Hypothalamus (tissue), 51 donors: Measurements from ENCODE around the gene COL6A1.

Experiments
- DNase-seq, 51 donors: peaks; one replicate each; lab custom pipeline; 2025; lab: John Stamatoyannopoulos, UW

The COL6A1 gene

DNA sequence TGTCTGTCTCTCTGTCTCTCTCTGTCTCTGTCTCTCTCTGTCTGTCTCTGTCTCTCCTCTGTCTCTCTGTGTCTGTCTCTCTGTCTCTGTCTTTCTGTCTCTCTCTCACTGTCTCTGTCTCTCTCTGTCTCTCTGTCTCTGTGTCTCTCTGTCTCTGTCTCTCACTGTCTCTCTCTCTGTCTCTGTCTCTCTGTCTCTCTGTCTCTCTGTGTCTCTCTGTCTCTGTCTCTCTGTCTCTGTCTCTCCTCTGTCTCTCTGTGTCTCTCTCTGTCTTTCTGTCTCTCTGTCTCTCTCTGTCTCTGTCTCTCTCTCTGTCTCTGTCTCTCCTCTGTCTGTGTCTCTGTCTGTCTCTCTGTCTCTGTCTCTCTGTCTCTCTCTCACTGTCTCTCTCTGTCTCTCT is 873 bp upstream of the COL6A1 start:
- DNase-seq: no peak

DNA sequence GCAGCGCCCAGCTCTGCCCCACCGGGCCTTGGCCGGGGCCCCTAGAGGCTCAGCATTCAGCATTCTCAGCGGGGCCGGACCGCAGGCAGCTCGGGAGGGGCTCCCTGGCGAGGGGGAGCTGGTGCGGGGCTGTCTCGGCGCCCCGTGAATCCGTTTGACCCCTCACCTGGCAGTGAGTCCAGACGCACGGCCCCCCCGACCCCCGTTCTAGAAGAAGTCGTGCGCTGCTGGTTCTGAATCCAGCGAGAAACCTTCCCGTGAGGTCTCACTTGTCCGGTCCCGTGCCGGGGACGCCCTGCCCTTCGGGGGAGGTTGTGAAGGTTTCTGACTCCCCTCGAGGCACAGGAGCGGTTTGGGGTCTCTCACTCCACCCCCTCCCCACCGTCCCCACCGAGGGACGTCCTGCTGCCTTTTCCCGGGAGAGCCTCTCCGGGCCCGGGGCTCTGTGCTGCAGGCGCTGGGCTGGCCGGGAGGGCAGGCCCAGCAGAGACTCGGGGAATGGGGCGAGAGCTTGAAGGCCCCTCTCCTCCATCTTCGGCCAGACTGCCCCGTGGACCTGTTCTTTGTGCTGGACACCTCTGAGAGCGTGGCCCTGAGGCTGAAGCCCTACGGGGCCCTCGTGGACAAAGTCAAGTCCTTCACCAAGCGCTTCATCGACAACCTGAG is 655 bp downstream of the COL6A1 start:
- peak in 3 of 51 donors; percentile 16 to 25 (median 23) for DNase-seq

DNA sequence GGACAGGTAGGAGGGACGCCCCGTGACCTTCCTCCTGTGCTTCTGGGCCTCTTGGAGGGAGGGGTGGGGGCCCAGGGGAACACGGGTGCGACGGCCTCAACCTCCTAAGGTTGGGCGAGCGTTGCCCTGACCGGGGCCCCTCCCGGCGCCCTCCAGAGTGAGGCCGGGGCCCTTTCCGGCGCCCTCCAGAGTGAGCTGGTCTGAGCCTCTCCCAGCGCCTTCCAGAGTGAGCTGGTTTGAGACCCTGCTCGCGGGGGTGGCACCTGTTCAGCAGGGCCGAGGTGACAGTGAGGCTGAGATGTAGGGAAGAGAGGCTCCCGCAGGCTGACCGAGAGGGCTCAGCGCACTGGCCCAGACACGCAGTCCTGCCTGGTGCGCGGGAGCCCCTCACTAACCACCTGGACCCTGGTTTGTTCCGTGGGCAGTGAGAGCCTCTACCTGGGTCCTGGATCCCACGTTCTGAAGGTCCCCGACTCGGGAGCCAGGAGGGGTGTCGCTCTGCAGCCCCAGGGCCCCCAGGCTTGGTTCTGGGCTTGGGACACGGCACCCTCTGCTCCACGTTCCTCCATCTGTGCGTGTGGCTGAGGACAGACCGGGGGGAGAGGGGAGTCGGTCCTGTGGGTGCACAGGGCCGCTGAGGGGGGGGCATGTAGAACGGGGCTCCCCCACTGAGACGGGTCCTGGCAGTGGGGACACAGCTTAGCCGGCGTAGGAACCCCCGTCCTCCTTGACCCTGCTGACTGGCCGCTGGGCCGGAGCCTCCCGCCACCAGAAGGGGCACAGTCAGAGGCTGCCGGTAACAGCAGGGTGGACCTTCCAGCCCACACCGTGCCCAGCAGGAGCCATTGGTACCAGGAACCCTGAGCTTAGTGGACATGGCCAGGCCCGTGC is 1.4 kb downstream of the COL6A1 start:
- DNase-seq: no peak

DNA sequence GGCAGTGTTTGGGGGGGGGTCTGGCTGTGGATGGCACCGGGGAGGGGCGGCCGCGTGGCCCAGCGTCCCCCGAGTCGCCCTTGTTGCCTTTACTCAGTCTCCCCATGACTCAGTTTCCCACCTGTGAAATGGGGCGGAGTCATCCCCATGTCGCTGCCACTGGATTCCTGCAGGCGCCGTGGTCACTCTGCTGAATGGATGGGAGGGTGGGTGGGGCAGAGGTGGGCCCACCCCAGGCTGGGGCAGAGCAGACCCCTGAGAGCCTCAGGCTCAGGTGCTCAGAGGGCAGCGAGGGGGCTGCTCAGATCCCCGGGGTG is 2.0 kb downstream of the COL6A1 start:
- no peak for DNase-seq

DNA sequence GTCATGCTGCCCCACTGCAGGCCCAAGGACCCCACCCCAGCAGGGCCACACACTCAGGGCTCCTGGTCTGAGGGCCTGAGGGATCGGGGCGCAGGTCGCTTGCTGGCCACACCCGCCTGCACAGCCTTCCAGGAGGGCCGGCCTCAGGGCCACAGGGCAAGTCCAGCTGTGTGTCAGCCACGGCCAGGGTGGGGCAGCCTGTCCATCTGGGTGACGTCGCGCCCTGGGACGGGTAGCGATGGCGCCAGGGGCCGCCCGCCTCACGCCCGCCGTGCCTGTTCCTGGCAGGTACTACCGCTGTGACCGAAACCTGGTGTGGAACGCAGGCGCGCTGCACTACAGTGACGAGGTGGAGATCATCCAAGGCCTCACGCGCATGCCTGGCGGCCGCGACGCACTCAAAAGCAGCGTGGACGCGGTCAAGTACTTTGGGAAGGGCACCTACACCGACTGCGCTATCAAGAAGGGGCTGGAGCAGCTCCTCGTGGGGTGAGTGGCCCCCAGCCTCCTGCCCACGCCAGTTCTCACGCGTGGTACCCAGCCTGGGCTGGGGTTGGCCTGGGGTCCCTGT is 2.5 kb downstream of the COL6A1 start:
- no peak for DNase-seq

DNA sequence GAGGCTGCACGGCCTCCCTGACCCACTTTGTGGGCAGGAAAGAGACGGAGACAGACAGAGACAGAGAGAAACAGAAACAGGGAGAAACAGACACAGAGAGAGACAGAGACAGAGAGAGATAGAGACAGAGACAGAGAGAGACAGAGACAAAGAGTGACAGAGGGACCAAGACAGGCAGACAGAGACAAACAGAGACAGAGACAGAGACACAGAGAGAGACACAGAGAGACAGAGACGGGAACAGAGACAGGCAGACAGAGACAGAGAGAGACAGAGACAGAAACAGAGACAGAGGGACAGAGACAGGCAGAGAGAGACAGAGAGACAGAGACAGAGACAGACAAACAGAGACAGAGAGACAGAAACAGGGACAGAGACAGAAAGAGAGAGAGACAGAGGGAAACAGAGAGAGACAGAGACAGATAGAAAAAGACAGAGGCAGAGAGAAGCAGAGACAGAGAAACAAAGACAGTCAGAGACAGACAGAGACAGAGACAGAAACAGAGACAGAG is 3.1 kb downstream of the COL6A1 start:
- DNase-seq: no peak

DNA sequence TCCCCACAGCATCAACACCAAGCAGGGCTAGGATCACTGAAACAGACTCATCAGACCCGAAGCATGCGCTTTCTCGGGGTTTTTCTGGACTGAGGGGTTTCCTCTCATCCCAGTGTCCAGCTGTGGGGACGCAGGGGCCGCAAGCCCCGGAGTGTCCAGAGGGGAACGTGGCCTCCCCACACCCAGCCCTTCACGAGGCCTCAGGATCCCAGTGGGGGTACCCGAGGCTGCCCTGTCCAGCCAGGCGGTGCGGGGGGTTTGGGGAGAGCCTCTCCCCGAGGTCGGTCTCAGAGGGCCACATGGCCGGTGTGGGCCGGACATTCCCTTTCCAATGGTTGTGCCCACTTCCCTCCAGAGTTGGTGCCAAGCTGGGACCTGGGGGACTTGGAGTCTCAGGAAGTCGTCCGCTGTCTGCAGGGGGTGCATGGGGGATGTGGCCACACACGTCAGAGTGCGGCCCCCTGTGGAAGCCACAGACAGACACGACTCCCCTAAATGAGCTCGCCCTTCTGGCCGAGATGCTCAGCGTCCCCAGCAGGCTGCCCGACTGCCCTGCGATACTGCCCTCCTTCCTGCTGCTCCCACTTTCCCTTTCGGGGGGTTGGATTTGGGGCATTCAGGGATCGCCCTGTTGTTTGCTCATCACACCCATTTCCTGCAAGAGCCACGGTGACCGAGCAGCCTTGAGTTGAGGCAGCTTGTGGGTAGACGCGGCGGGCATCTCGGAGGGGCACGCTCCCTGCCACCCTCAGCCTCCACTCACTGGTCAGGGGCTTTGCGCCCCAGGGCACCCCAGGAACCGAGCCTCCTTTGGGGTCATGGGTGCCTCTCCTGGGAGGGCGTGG is 4.1 kb downstream of the COL6A1 start:
- DNase-seq: no peak

DNA sequence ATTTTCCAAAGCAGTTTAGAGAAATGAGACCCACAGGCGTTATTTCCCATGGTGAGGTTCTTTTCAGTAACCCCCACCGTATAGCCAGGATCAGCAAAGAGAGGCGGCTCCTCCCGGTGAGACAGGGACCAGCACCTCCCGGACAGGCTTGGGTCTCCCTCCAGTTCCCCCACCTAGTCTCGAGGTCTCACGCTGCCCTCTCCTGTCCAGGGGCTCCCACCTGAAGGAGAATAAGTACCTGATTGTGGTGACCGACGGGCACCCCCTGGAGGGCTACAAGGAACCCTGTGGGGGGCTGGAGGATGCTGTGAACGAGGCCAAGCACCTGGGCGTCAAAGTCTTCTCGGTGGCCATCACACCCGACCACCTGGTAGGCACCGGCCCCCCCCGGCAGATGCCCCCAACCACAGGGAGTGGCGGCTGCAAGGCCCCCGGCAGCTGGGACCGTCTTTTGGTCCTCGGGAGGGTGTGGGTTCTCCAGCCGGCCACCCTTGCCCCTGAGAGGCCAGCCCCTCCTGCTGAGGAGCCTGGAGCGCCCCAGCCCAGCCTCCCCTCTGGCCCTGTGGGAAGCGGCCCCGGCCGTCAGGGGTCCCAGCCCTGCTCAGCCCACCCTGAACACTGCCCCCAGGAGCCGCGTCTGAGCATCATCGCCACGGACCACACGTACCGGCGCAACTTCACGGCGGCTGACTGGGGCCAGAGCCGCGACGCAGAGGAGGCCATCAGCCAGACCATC is 4.9 kb downstream of the COL6A1 start:
- DNase-seq: no peak

DNA sequence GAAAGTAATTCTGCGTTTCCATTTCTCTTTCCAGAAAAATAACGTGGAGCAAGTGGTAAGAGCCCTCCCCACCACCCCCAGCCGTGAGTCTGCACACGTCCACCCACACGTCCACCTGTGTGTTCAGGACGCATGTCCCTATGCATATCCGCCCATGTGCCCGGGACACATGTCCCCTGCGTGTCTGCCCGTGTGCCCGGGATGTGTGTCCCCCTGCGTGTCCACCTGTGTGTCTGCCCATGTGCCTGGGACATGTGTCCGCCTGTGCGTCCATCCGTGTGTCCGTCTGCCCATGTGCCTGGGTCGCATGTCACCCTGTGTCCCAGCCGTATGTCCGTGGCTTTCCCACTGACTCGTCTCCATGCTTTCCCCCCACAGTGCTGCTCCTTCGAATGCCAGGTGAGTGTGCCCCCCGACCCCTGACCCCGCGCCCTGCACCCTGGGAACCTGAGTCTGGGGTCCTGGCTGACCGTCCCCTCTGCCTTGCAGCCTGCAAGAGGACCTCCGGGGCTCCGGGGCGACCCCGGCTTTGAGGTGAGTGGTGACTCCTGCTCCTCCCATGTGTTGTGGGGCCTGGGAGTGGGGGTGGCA is 5.6 kb downstream of the COL6A1 start:
- no peak for DNase-seq

DNA sequence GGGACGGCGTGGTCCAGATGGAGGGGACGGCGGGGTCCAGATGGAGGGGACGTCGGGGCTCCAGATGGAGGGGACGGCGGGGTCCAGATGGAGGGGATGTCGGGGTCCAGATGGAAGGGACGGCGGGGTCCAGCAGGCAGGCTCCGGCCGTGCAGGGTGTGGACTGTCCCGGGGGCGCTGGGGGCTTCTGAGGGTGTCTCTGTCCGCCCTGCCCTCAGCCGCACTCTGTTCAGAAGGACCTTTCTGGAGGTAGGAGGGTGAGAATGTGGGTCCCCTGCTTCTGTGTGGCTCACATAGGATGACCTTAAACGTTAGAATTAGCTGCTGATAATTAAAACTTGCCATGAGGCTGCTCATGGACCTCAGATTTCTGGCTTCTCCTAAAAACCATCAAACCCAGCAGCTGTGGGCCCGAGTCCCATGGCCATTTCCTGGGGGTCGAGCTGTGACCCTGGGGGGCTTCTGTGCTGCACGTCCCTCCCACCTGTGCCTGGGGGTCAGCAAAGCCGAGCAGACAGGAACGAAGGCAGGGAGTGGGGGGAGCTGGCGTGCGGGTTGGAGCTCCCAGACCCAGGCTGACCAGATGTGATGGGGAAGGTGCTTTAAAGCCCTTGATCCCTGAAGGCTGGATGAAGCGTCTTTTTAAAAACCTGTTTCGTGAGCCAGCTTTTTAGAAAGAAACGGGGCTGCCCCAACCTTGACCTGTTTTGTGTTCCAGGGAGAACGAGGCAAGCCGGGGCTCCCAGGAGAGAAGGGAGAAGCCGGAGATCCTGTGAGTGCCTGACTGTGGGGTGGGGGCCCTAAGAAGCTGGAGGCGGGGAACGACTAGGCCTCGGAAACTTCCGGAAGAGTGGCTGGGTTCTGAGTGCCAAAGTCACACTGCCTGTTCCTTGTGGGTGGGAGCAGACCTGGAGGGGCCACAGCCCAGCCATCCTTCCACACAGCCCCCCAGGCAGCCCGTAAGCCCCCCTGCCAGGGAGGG is 7.1 kb downstream of the COL6A1 start:
- no peak for DNase-seq

DNA sequence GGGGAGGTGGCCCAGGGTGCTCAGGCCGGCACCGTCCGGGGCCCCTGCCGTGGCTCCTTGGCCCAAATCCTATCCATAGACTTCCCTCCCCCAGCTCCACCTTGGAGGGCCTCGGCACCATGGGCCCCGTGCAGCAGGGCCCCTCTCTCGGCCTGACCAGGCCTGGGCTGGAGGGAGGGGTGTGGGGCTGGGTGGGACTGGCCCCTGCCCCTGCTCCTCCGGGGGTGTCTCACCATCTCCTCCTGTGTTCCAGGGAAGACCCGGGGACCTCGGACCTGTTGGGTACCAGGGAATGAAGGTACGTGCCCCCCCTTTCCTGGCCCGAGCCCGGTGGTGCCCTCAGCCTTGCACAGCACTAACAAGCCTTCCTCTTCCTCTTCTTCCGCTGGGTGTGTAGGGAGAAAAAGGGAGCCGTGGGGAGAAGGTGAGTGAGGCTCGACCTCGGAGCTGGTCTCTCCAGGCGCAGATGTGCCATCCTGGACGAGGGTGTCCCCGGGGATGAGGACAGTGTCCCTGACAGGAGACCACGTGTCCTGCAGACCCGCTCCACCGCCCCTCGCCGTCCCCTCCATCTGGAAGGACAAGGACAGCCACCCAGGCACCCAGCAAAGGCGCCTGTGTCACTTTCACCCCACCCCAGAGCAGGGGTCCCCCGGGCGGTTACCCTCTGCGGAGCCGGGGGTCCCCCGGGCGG is 7.9 kb downstream of the COL6A1 start:
- DNase-seq: no peak

DNA sequence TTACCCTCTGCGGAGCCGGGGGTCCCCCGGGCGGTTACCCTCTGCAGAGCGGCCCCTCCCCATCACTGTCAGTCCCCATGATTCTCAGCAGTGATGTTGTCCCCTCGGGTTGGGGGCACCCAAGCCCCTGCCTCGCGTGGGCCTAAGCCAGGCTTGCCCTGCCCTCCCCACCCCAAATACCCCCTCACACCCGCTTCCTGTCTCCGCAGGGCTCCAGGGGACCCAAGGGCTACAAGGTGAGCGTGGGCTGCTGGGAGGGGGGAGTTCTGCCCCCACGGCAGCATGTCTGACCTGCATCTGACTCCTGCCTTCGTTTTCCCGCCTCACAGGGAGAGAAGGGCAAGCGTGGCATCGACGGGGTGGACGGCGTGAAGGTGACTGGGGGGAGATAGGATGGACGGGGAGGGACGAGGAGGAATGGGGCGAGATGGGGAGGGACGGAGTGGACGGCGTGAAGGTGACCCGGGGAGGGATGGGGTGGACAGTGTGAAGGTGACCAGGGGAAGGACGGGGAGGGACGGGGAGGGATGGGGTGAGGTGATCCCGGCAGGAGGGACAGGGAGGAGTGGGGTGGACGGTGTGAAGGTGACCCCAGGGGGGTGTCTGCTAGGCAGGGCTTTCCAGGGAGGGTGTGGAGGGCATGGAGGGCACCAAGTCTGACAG is 8.6 kb downstream of the COL6A1 start:
- no peak for DNase-seq

DNA sequence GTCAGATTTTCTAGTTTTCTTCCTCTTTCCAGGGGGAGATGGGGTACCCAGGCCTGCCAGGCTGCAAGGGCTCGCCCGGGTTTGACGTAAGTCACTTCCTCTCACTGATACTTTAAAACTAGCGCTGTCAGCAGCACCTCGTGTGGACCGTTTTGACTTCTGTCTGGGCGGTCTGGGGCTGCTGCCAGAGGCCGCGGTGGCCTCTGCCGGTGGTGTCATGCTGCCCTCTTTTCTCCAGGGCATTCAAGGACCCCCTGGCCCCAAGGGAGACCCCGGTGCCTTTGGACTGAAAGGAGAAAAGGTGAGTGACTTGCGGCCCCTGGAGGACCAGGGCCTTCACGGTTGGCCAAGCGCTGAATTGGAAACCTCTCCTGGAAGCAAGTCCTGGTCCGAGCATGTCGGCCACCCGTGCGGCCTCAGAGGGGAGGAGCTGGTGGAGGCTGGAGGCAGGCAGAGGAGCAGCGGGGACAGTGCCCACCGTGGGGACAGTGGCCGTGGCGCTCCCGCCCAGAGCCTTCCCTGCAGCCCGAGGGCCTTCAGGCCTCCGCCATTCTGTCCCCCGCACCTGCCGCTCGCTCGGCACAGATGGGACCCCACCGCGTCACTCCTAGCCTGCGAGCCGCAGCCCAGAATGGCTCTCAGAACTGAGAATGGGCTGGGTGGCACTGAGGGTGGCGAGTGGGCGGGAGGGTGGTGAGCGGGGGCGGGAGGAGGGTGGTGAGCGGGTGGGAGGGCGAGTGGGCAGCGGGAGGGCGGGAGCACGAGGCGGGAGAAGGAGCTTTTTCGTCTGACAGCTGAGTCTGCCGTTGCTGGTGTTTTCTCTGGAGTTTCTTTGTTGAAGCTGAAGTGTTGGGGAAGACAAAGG is 9.4 kb downstream of the COL6A1 start:
- DNase-seq: no peak

DNA sequence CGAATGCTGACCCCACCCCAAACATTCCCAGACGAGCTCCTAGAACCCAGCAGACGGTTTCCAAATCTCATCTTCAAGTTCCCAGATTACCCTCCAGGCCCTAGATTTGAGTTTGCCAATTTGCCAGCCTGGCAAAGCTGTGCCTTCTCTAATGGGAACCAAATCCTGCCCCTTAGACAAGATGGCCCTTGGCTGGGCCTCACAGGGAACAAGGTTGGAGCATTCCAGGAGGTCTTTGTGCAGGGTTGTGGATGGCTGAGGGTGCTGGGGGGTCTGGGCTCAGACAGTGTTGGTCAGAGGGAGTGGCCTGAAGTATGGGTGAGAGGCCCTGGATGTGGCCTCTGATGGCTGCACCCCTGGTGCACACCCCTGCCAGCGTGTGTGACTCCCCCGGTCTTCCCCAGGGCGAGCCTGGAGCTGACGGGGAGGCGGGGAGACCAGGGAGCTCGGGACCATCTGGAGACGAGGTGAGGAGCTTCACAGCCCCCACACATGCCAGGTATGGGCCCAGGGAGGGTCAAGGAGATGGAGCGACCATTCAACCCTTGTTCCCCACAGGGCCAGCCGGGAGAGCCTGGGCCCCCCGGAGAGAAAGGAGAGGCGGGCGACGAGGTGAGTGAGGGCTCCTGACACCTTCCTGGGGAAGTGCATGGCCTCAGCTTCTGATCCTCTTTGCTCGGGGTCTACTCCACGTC is 10.2 kb downstream of the COL6A1 start:
- DNase-seq: no peak

DNA sequence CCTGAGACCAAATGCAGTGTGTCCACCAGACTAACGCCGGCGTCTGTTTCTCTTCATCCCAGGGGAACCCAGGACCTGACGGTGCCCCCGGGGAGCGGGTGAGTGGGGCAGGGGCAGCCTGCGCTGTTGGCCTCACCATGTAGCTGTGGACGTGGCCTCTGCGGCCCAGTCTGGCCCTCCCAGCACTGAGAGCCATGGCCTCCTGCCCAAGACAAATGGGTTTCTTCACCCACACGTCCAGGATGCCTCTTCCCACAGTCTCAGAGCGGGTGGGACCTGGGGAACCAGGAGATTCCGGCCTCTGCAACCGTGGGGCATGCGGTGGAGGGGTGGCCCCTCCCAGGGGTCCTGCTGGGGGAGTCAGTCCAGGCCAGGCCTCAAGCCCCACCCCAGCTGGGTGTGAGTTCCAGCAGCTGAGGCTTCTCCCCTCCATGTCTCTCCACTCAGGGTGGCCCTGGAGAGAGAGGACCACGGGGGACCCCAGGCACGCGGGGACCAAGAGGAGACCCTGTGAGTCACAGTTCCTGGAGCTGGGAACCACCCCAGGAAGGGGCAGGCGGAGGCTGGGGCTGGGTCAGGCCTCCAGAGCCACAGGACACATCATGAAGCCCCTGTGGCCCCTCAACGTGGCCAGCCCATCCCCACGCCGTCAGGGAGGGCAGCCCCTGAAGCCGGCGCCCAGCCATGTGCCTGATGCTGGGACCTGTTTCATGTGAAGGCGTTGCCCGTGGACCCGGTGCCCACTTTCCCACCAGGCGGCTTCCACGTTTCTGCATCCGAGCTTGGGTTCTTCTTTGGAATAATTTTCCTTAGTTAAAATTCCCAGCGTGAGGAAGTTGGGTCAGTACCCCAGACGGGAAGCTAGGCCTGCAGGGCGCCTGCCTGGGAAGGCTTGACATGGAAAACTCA is 11.0 kb downstream of the COL6A1 start:
- no peak for DNase-seq
